HAP-1 (cell line): ENCODE data around the gene SAPCD2.
A peak's percentile ranks its signal among the peaks of the same experiment; 100 is the strongest.
"Not testable (repeated sequence)": the region's sequence is repeated elsewhere in the genome, so short reads cannot be mapped to it uniquely, and the experiment has no call there.

Source experiments
- DNase-seq, 2 experiments: peaks; one replicate each; pipeline ENCODE4 v3.0.0-alpha.2; 2016 to 2020; ENCODE audit warnings: low spot score in 2 of 2
- H3K27me3 ChIP-seq: fragments of 250-450 bp; sonication (Bioruptor Pico); 2 replicates; pipeline ENCODE4 v1.5.1; 2020; ENCODE audit warnings: low read depth, mild to moderate bottlenecking, moderate library complexity
- H3K36me3 ChIP-seq: fragments of 250-450 bp; sonication (Bioruptor Pico); replicated peaks from 2 replicates; pipeline ENCODE4 v1.5.1; 2020; ENCODE audit warnings: mild to moderate bottlenecking
- H3K4me1 ChIP-seq: fragments of 250-450 bp; sonication (Bioruptor Pico); 2 replicates; pipeline ENCODE4 v1.5.1; 2020; ENCODE audit warnings: mild to moderate bottlenecking
- H3K4me3 ChIP-seq: fragments of 250-450 bp; sonication (Bioruptor Pico); 2 replicates; pipeline ENCODE4 v1.5.1; 2020; ENCODE audit warnings: mild to moderate bottlenecking, moderate library complexity
- H3K9me3 ChIP-seq: fragments of 250-450 bp; sonication (Bioruptor Pico); 2 replicates; pipeline ENCODE4 v1.5.1; 2020; ENCODE audit warnings: mild to moderate bottlenecking, moderate library complexity
- in situ Hi-C: fragments of 300-500 bp; cut with MboI; formaldehyde crosslinking; loops from 3 replicates; pipeline ENCODE4 v1.14.3; 2020; ENCODE audit warnings: low sequenced_read_pairs, inconsistent platforms, mixed read lengths

Gene SAPCD2

GRCh38 chr9:137068539-137069507 is 1.5 kb downstream of the SAPCD2 start:
- peaks cover 47% of the 10 kb centered on the region for H3K36me3 ChIP-seq
- H3K4me3 ChIP-seq: peak overlapping the region; percentile 79
- DNase-seq: peak in 1 of 2 experiments; percentile 46

GRCh38 chr9:137067860-137068538 is 2.4 kb downstream of the SAPCD2 start:
- Histone ChIP-seq H3K4me3 (peak overlapping the region; percentile 79), H3K36me3 (peaks cover 50% of the 10 kb centered on the region), H3K4me1 (peaks cover 15% of the 10 kb centered on the region), H3K9me3 (no peaks in the 10 kb centered on the region), H3K27me3 (no peaks in the 10 kb centered on the region)
- in situ Hi-C loops: no loop called here
- DNase-seq: peak; percentile 69 to 92

More at GRCh38 chr9:137068539-137069507, 1.5 kb downstream of the SAPCD2 start:
- Histone ChIP-seq H3K4me1 (peaks cover 15% of the 10 kb centered on the region), H3K9me3 (no peaks in the 10 kb centered on the region), H3K27me3 (no peaks in the 10 kb centered on the region)
- in situ Hi-C loops: no loop called here

- no peaks in the 10 kb centered on the region for H3K9me3 ChIP-seq
- in situ Hi-C loops: no loop called here
- H3K4me3 ChIP-seq: no peak overlapping the region
- H3K36me3 ChIP-seq: peaks cover 50% of the 10 kb centered on the region
- no peaks in the 10 kb centered on the region for H3K27me3 ChIP-seq
- no peak for DNase-seq
- H3K4me1 ChIP-seq: peaks cover 13% of the 10 kb centered on the region
Observed at GRCh38 chr9:137066096-137066861, 4.1 kb downstream of the SAPCD2 start.

GRCh38 chr9:137065336-137065967 is 4.9 kb downstream of the SAPCD2 start:
- no peaks in the 10 kb centered on the region for H3K9me3 ChIP-seq
- no peaks in the 10 kb centered on the region for H3K27me3 ChIP-seq
- DNase-seq: no peak
- no peak overlapping the region for H3K4me3 ChIP-seq
- in situ Hi-C loops: no loop called here
- H3K36me3 ChIP-seq: peaks cover 50% of the 10 kb centered on the region
- H3K4me1 ChIP-seq: peaks cover 7% of the 10 kb centered on the region

- H3K9me3 ChIP-seq: no peaks in the 10 kb centered on the region
- in situ Hi-C loops: no loop called here
- H3K4me3 ChIP-seq: no peak overlapping the region
- DNase-seq: no peak
- H3K36me3 ChIP-seq: peaks cover 50% of the 10 kb centered on the region
- no peaks in the 10 kb centered on the region for H3K27me3 ChIP-seq
- H3K4me1 ChIP-seq: peaks cover 7% of the 10 kb centered on the region
Observed at GRCh38 chr9:137064880-137065164, 5.5 kb downstream of the SAPCD2 start.

GRCh38 chr9:137064027-137064879 is 6.1 kb downstream of the SAPCD2 start:
- H3K36me3 ChIP-seq: peaks cover 46% of the 10 kb centered on the region
- H3K27me3 ChIP-seq: no peaks in the 10 kb centered on the region
- H3K9me3 ChIP-seq: no peaks in the 10 kb centered on the region
- DNase-seq: peak in 1 of 2 experiments; percentile 80
- H3K4me3 ChIP-seq: no peak overlapping the region
- in situ Hi-C loops: no loop called here
- peaks cover 7% of the 10 kb centered on the region for H3K4me1 ChIP-seq

GRCh38 chr9:137063311-137064026 is 6.9 kb downstream of the SAPCD2 start:
- in situ Hi-C loops: no loop called here
- H3K4me3 ChIP-seq: no peak overlapping the region
- H3K36me3 ChIP-seq: peaks cover 41% of the 10 kb centered on the region
- no peaks in the 10 kb centered on the region for H3K27me3 ChIP-seq
- DNase-seq: no peak
- peaks cover 5% of the 10 kb centered on the region for H3K4me1 ChIP-seq
- H3K9me3 ChIP-seq: no peaks in the 10 kb centered on the region

GRCh38 chr9:137062798-137063197 is 7.6 kb downstream of the SAPCD2 start:
- H3K4me3 ChIP-seq, in situ Hi-C loops, H3K27me3 ChIP-seq, DNase-seq, H3K9me3 ChIP-seq, H3K4me1 ChIP-seq: not testable (repeated sequence)
- peaks cover 36% of the 10 kb centered on the region for H3K36me3 ChIP-seq

- Histone ChIP-seq H3K4me3 (no peak overlapping the region), H3K4me1 (no peaks in the 10 kb centered on the region), H3K9me3 (no peaks in the 10 kb centered on the region), H3K36me3 (peaks cover 36% of the 10 kb centered on the region), H3K27me3 (no peaks in the 10 kb centered on the region)
- in situ Hi-C loops: no loop called here
- no peak for DNase-seq
Observed at GRCh38 chr9:137062384-137062783, 8.0 kb downstream of the SAPCD2 start.

- H3K36me3 ChIP-seq: peaks cover 1% of the 10 kb centered on the region
- no peaks in the 10 kb centered on the region for H3K27me3 ChIP-seq
- no peaks in the 10 kb centered on the region for H3K9me3 ChIP-seq
- 0 out of 2 replicates have a peak, but pooled peaks cover 3% of the 10 kb centered on the region for H3K4me1 ChIP-seq
- in situ Hi-C loops: no loop called here
- DNase-seq: no peak
- H3K4me3 ChIP-seq: no peak overlapping the region
Observed at GRCh38 chr9:137058521-137059234, 11.7 kb downstream of the SAPCD2 start.

GRCh38 chr9:137057545-137057944 is 12.8 kb downstream of the SAPCD2 start:
- Histone ChIP-seq H3K4me1 (0 out of 2 replicates have a peak, but pooled peaks cover 3% of the 10 kb centered on the region), H3K9me3 (no peaks in the 10 kb centered on the region), H3K27me3 (0 out of 2 replicates have a peak, but pooled peaks cover 1% of the 10 kb centered on the region), H3K4me3 (no peak overlapping the region), H3K36me3 (no peaks in the 10 kb centered on the region)
- in situ Hi-C loops: no loop called here
- DNase-seq: no peak
